H1 (cell line): ENCODE data around the gene BAK1. TPM values are rescaled to one million over a fixed set of nuclear protein-coding genes. Genes with fewer than 3 reads are reported as not detected.
A peak's percentile ranks its signal among the peaks of the same experiment; 100 is the strongest.

Experiments
- CTCF ChIA-PET: fragments of 300-600 bp; sonication (Branson Sonifier 250); formaldehyde crosslinking; loops from one replicate; lab custom pipeline; 2021; ENCODE audit not compliant: partially characterized antibody; lab: Charles Lee
- POLR2A ChIA-PET: fragments of 300-600 bp; sonication (Branson Sonifier 250); formaldehyde crosslinking; loops from one replicate; lab custom pipeline; 2021; ENCODE audit warnings: inconsistent platforms; ENCODE audit not compliant: partially characterized antibody; lab: Charles Lee
- DNase-seq, 2 experiments: peaks; one replicate each; pipeline versions ENCODE4 v3.0.0 to v3.0.0-alpha.2; 2010 to 2022; ENCODE audit warnings: low spot score in 2 of 2, low read depth in 1 of 2, mixed read lengths in 1 of 2
- FAIRE-seq: peaks from 2 replicates; lab custom pipeline; 2011; peaks lifted over from hg19 to GRCh38; lab: Jason Lieb, UNC
- H2AFZ ChIP-seq: 2 replicates; pipeline ENCODE4 v1.8.1; 2012; ENCODE audit warnings: low read length, inconsistent platforms
- H2AK5ac ChIP-seq: 2 replicates; pipeline ENCODE4 v1.6.1; 2013; ENCODE audit warnings: low read depth, low read length
- H2BK120ac ChIP-seq: replicated peaks from 2 replicates; pipeline ENCODE3; 2013; ENCODE audit warnings: low read depth, low read length, inconsistent platforms
- H2BK12ac ChIP-seq: 2 replicates; pipeline ENCODE4 v1.6.1; 2013; ENCODE audit warnings: low read depth, low read length
- H2BK15ac ChIP-seq: 2 replicates; pipeline ENCODE4 v1.6.1; 2013; ENCODE audit warnings: low read length
- H2BK20ac ChIP-seq: 2 replicates; pipeline ENCODE4 v1.6.1; 2013; ENCODE audit warnings: low read length
- H2BK5ac ChIP-seq: 2 replicates; pipeline ENCODE4 v1.6.1; 2013; ENCODE audit warnings: low read depth, low read length
- H3K14ac ChIP-seq: 2 replicates; pipeline ENCODE4 v1.6.1; 2013; ENCODE audit warnings: inconsistent platforms; ENCODE audit not compliant: insufficient read length
- H3K18ac ChIP-seq: 2 replicates; pipeline ENCODE4 v1.6.1; 2013; ENCODE audit warnings: low read length; ENCODE audit errors: extremely low read depth
- H3K23ac ChIP-seq: 2 replicates; pipeline ENCODE4 v1.6.1; 2013; ENCODE audit warnings: inconsistent platforms; ENCODE audit not compliant: insufficient read length
- H3K23me2 ChIP-seq: 2 replicates; pipeline ENCODE4 v1.6.1; 2013; ENCODE audit warnings: low read depth, low read length
- H3K27ac ChIP-seq: 2 replicates; pipeline ENCODE4 v1.6.1; 2011; ENCODE audit warnings: low read depth, low read length, inconsistent platforms
- H3K27me3 ChIP-seq, 4 experiments: replicated peaks in 1 of 4; 1 replicate in 1 of 4; 2 replicates in 3 of 4; pipeline versions ENCODE4 v1.6.1 to v1.8.1; 2011 to 2013; ENCODE audit warnings: low read length in 3 of 4, mild to moderate bottlenecking in 3 of 4, inconsistent platforms in 2 of 4, mixed read lengths in 2 of 4, moderate library complexity in 1 of 4; ENCODE audit not compliant: control insufficient read depth in 3 of 4, insufficient read depth in 3 of 4; ENCODE audit errors: extremely low read depth in 1 of 4
- H3K36me3 ChIP-seq, 4 experiments: 2 replicates each; pipeline versions ENCODE4 v1.6.1 to v1.8.1; 2011 to 2013; ENCODE audit warnings: mild to moderate bottlenecking in 4 of 4, low read length in 3 of 4, moderate library complexity in 2 of 4, control low read depth in 1 of 4, inconsistent platforms in 1 of 4; ENCODE audit not compliant: insufficient read depth in 4 of 4, control insufficient read depth in 2 of 4
- H3K4ac ChIP-seq: replicated peaks from 2 replicates; pipeline ENCODE3; 2013; ENCODE audit warnings: low read length, low read depth, mixed read lengths, inconsistent platforms; ENCODE audit not compliant: insufficient read length
- H3K4me1 ChIP-seq, 4 experiments: replicated peaks in 1 of 4; 1 replicate in 1 of 4; 2 replicates in 3 of 4; pipeline versions ENCODE4 v1.6.1 to v1.8.1; 2011 to 2013; ENCODE audit warnings: low read length in 3 of 4, inconsistent platforms in 2 of 4, mixed read lengths in 1 of 4; ENCODE audit not compliant: insufficient read depth in 4 of 4, control insufficient read depth in 3 of 4
- H3K4me2 ChIP-seq, 2 experiments: 2 replicates each; pipeline versions ENCODE4 v1.6.1 to v1.8.1; 2011 to 2013; ENCODE audit warnings: low read depth in 2 of 2, low read length in 2 of 2, control low read depth in 1 of 2, inconsistent platforms in 1 of 2, mild to moderate bottlenecking in 1 of 2; ENCODE audit not compliant: insufficient read depth in 1 of 2
- H3K4me3 ChIP-seq, 4 experiments: fragments of 200-600, 300-600 bp in 1 of 4; sonication (generic), shearing (Covaris generic), sonication (Bioruptor Twin) in 1 of 4; 2 replicates each; pipeline versions ENCODE4 v1.5.1 to v1.8.1; 2011 to 2016; ENCODE audit warnings: low read length in 4 of 4, low read depth in 3 of 4, control low read depth in 2 of 4, inconsistent platforms in 2 of 4, mild to moderate bottlenecking in 2 of 4, mixed read lengths in 1 of 4, moderate library complexity in 1 of 4; ENCODE audit not compliant: insufficient read depth in 2 of 4; ENCODE audit errors: extremely low read depth in 1 of 4
- H3K56ac ChIP-seq: replicated peaks from 2 replicates; pipeline ENCODE3; 2013; ENCODE audit warnings: low read depth, mild to moderate bottlenecking, mixed read lengths, low read length, inconsistent platforms; ENCODE audit not compliant: insufficient read length
- H3K79me1 ChIP-seq: 2 replicates; pipeline ENCODE4 v1.6.1; 2013; ENCODE audit warnings: low read depth, low read length, control low read depth
- H3K79me2 ChIP-seq, 2 experiments: 2 replicates each; pipeline versions ENCODE4 v1.6.1 to v1.8.1; 2012 to 2013; ENCODE audit warnings: low read length in 2 of 2, mild to moderate bottlenecking in 2 of 2, inconsistent platforms in 1 of 2; ENCODE audit not compliant: insufficient read depth in 2 of 2, control insufficient read depth in 1 of 2
- H3K9ac ChIP-seq, 4 experiments: replicated peaks in 1 of 4; 1 replicate in 1 of 4; 2 replicates in 3 of 4; pipeline versions ENCODE4 v1.6.1 to v1.8.1; 2011 to 2013; ENCODE audit warnings: low read depth in 3 of 4, low read length in 3 of 4, control low read depth in 2 of 4, mild to moderate bottlenecking in 2 of 4, moderate library complexity in 2 of 4, inconsistent platforms in 1 of 4; ENCODE audit errors: extremely low read depth in 1 of 4
- H3K9me3 ChIP-seq, 2 experiments: 2 replicates each; pipeline versions ENCODE4 v1.6.1 to v1.8.1; 2012 to 2013; ENCODE audit warnings: mild to moderate bottlenecking in 2 of 2, moderate library complexity in 2 of 2, control low read depth in 1 of 2, inconsistent platforms in 1 of 2, low read depth in 1 of 2, low read length in 1 of 2, mixed read lengths in 1 of 2; ENCODE audit not compliant: insufficient read depth in 2 of 2
- H4K20me1 ChIP-seq, 2 experiments: replicated peaks in 1 of 2; 2 replicates each; pipeline versions ENCODE3 to v1.8.1; 2011 to 2013; ENCODE audit warnings: inconsistent platforms in 2 of 2, low read length in 2 of 2, mild to moderate bottlenecking in 1 of 2; ENCODE audit not compliant: insufficient read depth in 2 of 2, control insufficient read depth in 1 of 2
- H4K5ac ChIP-seq: 2 replicates; pipeline ENCODE4 v1.6.1; 2013; ENCODE audit warnings: low read length, low read depth, mixed read lengths, inconsistent platforms; ENCODE audit not compliant: insufficient read length
- H4K8ac ChIP-seq: 2 replicates; pipeline ENCODE4 v1.8.0; 2013; ENCODE audit warnings: mild to moderate bottlenecking, moderate library complexity, low read length, inconsistent platforms; ENCODE audit not compliant: insufficient read depth; ENCODE audit errors: extremely low read depth
- H4K91ac ChIP-seq: replicated peaks from 2 replicates; pipeline ENCODE3; 2013; ENCODE audit warnings: low read length, mixed read lengths, inconsistent platforms; ENCODE audit not compliant: insufficient read length
- ASH2L ChIP-seq: fragments of 200-600, 300-600 bp; sonication (generic); IDR thresholded peaks from one replicate; pipeline ENCODE4 v1.7.1; 2017; ENCODE audit warnings: low read length
- CHD2 ChIP-seq: IDR thresholded peaks from 2 replicates; pipeline ENCODE4 v1.6.1; 2012; ENCODE audit warnings: low read length, improper control_type of control experiment
- GABPA ChIP-seq: IDR thresholded peaks from 2 replicates; pipeline ENCODE4 v1.6.1; 2011; ENCODE audit warnings: mild to moderate bottlenecking, low read length, moderate library complexity, borderline replicate concordance; ENCODE audit not compliant: insufficient read depth
- JUND ChIP-seq: IDR thresholded peaks from 2 replicates; pipeline ENCODE4 v1.6.1; 2011; ENCODE audit warnings: mild to moderate bottlenecking, improper control_type of control experiment, low read length
- KDM1A ChIP-seq: fragments of 200-600, 300-600 bp; sonication (generic); IDR thresholded peaks from 2 replicates; pipeline ENCODE4 v1.7.1; 2016; ENCODE audit warnings: mild to moderate bottlenecking, low read length, borderline replicate concordance
- POLR2AphosphoS5 ChIP-seq: IDR thresholded peaks from 2 replicates; pipeline ENCODE4 v1.6.1; 2011; ENCODE audit warnings: low read depth, low read length
- SP1 ChIP-seq: IDR thresholded peaks from 2 replicates; pipeline ENCODE4 v1.6.1; 2011; ENCODE audit warnings: low read depth, low read length
- TAF1 ChIP-seq: IDR thresholded peaks from 2 replicates; pipeline ENCODE4 v1.6.1; 2011; ENCODE audit warnings: mild to moderate bottlenecking, low read depth, low read length
- TBP ChIP-seq: IDR thresholded peaks from 2 replicates; pipeline ENCODE4 v1.6.1; 2011; ENCODE audit warnings: low read depth, low read length, improper control_type of control experiment
- ZNF274 ChIP-seq: IDR thresholded peaks from 2 replicates; pipeline ENCODE4 v1.7.0; 2012; ENCODE audit warnings: low read length, borderline replicate concordance; ENCODE audit errors: extremely low read depth
- WGBS, 2 experiments: shearing (Covaris generic) in 1 of 2; methylation state at CpG; one replicate each; pipeline versions ENCODE4 v1.1.6 to v1.1.7; 2013 to 2015; ENCODE audit warnings: low lambda C conversion rate in 2 of 2, mixed read lengths in 2 of 2, inconsistent platforms in 1 of 2, low coverage in 1 of 2, missing lambda C conversion rate in 1 of 2; ENCODE audit not compliant: insufficient replicate concordance in 2 of 2, insufficient coverage in 1 of 2, insufficient read length in 1 of 2; ENCODE audit errors: extremely low coverage in 1 of 2, missing lambda C conversion rate in 1 of 2; 5-methylcytosine and 5-hydroxymethylcytosine counted together
- polyA plus RNA-seq, 7 experiments: library from polyadenylated mRNA; depleted of rRNA in 3 of 7; stranded (reverse) in 5 of 7; unstranded in 2 of 7; fragments of >200 nt in 5 of 7; fragments of 200-250 nt in 2 of 7; gene quantifications; 1 replicate in 5 of 7; 2 replicates in 1 of 7; 4 replicates in 1 of 7; pipeline versions ENCODE4 v1.2.1 to v1.2.3, GENCODE V29; 2011 to 2013; ENCODE audit warnings: missing spikeins in 2 of 7, mixed read lengths in 2 of 7
- total RNA-seq: library from RNA; stranded (reverse); fragmentation: NEBNext Ultra II Directional; extraction: Animal tissue kit (Norgen Biotek cat#: 25700); gene quantifications from 2 replicates; pipeline ENCODE4 v1.2.1, GENCODE V29; 2021
- TF ChIP-seq, protein P1 (sequence below): IDR thresholded peaks from 2 replicates; pipeline ENCODE4 v1.6.1; 2012; ENCODE audit warnings: low read length, inconsistent platforms

The BAK1 gene
- total and polyA plus RNA-seq, 2 of the 8 experiments (the other 6 are each of a cell fraction or from before 2014, with no cell fraction given): 43.3 to 43.4 TPM

DNA sequence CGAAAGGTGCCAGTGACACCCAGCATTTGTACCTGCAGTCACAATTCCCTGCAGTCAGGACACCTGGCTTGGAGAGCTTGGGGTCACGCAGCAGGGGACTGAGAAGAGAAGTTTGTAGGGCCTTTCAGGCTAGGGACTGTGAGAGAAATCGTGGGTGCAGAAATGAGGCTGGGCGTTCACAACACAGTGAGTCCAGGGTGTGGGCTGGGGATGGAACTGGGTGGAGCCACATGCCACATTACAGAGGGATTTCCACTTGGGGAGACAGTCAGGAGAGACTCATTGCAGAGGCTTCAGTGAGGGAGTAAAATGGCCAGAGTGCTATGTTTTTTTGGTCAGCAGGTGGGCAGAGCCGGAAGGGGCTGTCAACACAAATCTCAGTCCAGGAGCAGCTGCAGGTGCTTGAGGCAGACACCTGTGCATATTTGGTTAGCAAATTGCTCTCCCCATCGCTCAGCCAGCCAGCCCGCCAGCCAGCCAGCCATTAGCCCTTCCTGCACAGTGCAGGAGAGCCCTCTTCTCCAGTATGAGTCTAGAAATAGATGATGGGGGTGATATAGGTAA is 48.4 kb upstream of the BAK1 start:
- Histone ChIP-seq H2BK20ac (no peak overlapping the region), H3K27ac (0 out of 2 replicates have a peak overlapping the region, but pooled peaks have one; percentile 35), H4K5ac (no peak overlapping the region), H3K79me1 (peaks cover 16% of the 10 kb centered on the region; the same call in 1 of the 2 replicates), H3K4me3 (no peak overlapping the region), H4K20me1 (peaks cover 0 to 13% of the 10 kb centered on the region in 2 experiments), H3K56ac (no peak overlapping the region), H3K4ac (no peak overlapping the region), H2AK5ac (no peak overlapping the region), H4K91ac (no peak overlapping the region), H3K9ac (no peak overlapping the region; a peak in 1 of 7 replicates), H2BK5ac (0 out of 2 replicates have a peak overlapping the region, but pooled peaks have one; percentile 31), H2BK12ac (no peak overlapping the region), H3K14ac (no peak overlapping the region), H3K23ac (no peak overlapping the region), H3K18ac (no peak overlapping the region), H3K27me3 (no peaks in the 10 kb centered on the region), H2BK120ac (no peak overlapping the region), H3K9me3 (no peaks in the 10 kb centered on the region), H4K8ac (no peak overlapping the region; the same call in 1 of the 2 replicates), H3K4me2 (no peak overlapping the region), H3K23me2 (peaks cover 4% of the 10 kb centered on the region; the same call in 1 of the 2 replicates), H2BK15ac (no peak overlapping the region), H2AFZ (no peak overlapping the region), H3K79me2 (peaks cover 0 to 30% of the 10 kb centered on the region in 2 experiments; a peak in 2 of 4 replicates), H3K36me3 (peaks cover 0 to 2% (median 0%) of the 10 kb centered on the region in 4 experiments; a peak in 2 of 8 replicates), H3K4me1 (peaks cover 0 to 23% (median 12%) of the 10 kb centered on the region in 4 experiments; a peak in 6 of 7 replicates)
- DNase-seq: no peak
- 89% methylated on average over 7 of the region's 7 CpGs; no CpG with 5 or more reads in 1 of the 2 experiments for WGBS, 2 experiments
- POLR2A ChIA-PET: interaction anchor here (0.7 to 1.4 kb wide), 2 partner anchors 10 to 37 kb away, joined by 3 to 4 read pairs; no protein-coding TSS in a partner anchor
- CTCF ChIA-PET: interaction anchor here (0.6 to 3.7 kb wide), 6 partner anchors 10 to 131 kb away, joined by 3 to 17 read pairs (median 6); no protein-coding TSS in a partner anchor
- FAIRE-seq: no peak
- no peak for TF ChIP-seq POLR2AphosphoS5
- TF ChIP-seq ZNF274: no peak
- TF ChIP-seq ASH2L: no peak
- TF ChIP-seq TBP: no peak
- TF ChIP-seq CHD2: no peak
- no peak for TF ChIP-seq TAF1
- TF ChIP-seq SP1: no peak
- TF ChIP-seq JUND: no peak
- TF ChIP-seq, protein P1, sequence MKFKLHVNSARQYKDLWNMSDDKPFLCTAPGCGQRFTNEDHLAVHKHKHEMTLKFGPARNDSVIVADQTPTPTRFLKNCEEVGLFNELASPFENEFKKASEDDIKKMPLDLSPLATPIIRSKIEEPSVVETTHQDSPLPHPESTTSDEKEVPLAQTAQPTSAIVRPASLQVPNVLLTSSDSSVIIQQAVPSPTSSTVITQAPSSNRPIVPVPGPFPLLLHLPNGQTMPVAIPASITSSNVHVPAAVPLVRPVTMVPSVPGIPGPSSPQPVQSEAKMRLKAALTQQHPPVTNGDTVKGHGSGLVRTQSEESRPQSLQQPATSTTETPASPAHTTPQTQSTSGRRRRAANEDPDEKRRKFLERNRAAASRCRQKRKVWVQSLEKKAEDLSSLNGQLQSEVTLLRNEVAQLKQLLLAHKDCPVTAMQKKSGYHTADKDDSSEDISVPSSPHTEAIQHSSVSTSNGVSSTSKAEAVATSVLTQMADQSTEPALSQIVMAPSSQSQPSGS: no peak
- no peak for TF ChIP-seq GABPA
- no peak for TF ChIP-seq KDM1A
